ENCODE data around the gene CXCR4. TPM values are rescaled to one million over a fixed set of nuclear protein-coding genes. Genes with fewer than 3 reads are reported as not detected.

CXCR4 gene
- total RNA-seq (2021; ENCODE audit: unreplicated experiment) (1.1 TPM), Bru-seq, nascent RNA (percentile 32 among the genes with signal in this experiment), BruChase-seq, experiment 1, labeled RNA remaining after a 2-hour chase (percentile 35 among the genes with signal in this experiment), BruChase-seq, experiment 2, labeled RNA remaining after a 6-hour chase (percentile 30 among the genes with signal in this experiment)
- 0.13 TPM for polyA plus RNA-seq (2012; ENCODE audit: insufficient read length)
- long read RNA-seq, result 0 reads

- ChIA-PET CTCF (no interaction called here), POLR2A (interaction anchor here (1.1 kb wide), 1 partner anchor 14 kb away, joined by 3 read pairs; no protein-coding TSS in a partner anchor)
- ATAC-seq (peak; percentile 74), DNase-seq (ENCODE audit: low read depth, low spot score) (no peak)
- in situ Hi-C loops (cut with HindIII; ENCODE audit: low pct_unique_long_range_greater_than_20kb, low sequenced_read_pairs), result no loop called here
- intact Hi-C loops (cut with micrococcal nuclease; ENCODE audit: unreplicated experiment), result loop anchor here (10.0 kb wide), 2 partner anchors 133 to 203 kb away; partner anchors contain the start of gene DARS1
- no peak within 1 kb of the TSS for H3K27ac ChIP-seq (ENCODE audit: low read length)
- H3K36me3 ChIP-seq (ENCODE audit: control insufficient read depth, insufficient read depth, low read length), result no peaks in the 10 kb centered on the region
- no peak for TF ChIP-seq REST (IDR thresholded peaks at IDR 0.05; ENCODE audit: insufficient read depth in 1 of 2, low read depth in 2 of 2, low read length in 1 of 2)
- TF ChIP-seq CTCF (IDR thresholded peaks at IDR 0.05), result peak; percentile 44
- no peaks in the 10 kb centered on the region for H3K9me3 ChIP-seq (ENCODE audit: control insufficient read depth, insufficient read depth, low read depth, low read length)
- peak within 1 kb of the TSS; percentile 45 to 51 for H3K4me3 ChIP-seq (ENCODE audit: low read depth in 2 of 2, low read length in 2 of 2)
- H3K4me1 ChIP-seq (ENCODE audit: control insufficient read depth, insufficient read depth, low read length), result peaks cover 4% of the 10 kb centered on the region
- no TSS peak for BruUV-seq (replicated peaks)
- peaks cover 59% of the 10 kb centered on the region for H3K27me3 ChIP-seq (ENCODE audit: control insufficient read depth, insufficient read depth, low read length)
These were observed at the start of gene CXCR4 for GRCh38 chr2:136117909-136118818. Gene CXCR4, minus strand, starts transcription at chr2:136118149. Its CDS starts 89 bp downstream, at chr2:136118060.

GRCh38 chr2:136164280-136164776, 46.4 kb upstream of the CXCR4 start:
- Histone ChIP-seq H3K27ac (ENCODE audit: low read length) (no peak overlapping the region), H3K36me3 (ENCODE audit: control insufficient read depth, insufficient read depth, low read length) (no peaks in the 10 kb centered on the region), H3K4me3 (ENCODE audit: low read depth in 2 of 2, low read length in 2 of 2) (no peak overlapping the region), H3K27me3 (ENCODE audit: control insufficient read depth, insufficient read depth, low read length) (no peaks in the 10 kb centered on the region), H3K9me3 (ENCODE audit: control insufficient read depth, insufficient read depth, low read depth, low read length) (no peaks in the 10 kb centered on the region), H3K4me1 (ENCODE audit: control insufficient read depth, insufficient read depth, low read length) (no peaks in the 10 kb centered on the region)
- in situ Hi-C loops (cut with HindIII; ENCODE audit: low pct_unique_long_range_greater_than_20kb, low sequenced_read_pairs) (no loop called here), intact Hi-C loops (cut with micrococcal nuclease; ENCODE audit: unreplicated experiment) (no loop called here)
- no peak for TF ChIP-seq REST (IDR thresholded peaks at IDR 0.05; ENCODE audit: insufficient read depth in 1 of 2, low read depth in 2 of 2, low read length in 1 of 2)
- TF ChIP-seq SIN3A (IDR thresholded peaks at IDR 0.05; ENCODE audit: borderline replicate concordance, insufficient read depth, low read depth, low read length), result no peak
- TF ChIP-seq TCF7L2 (IDR thresholded peaks at IDR 0.05; ENCODE audit: low read depth, low read length), result no peak
- TF ChIP-seq POLR2AphosphoS5 (IDR thresholded peaks at IDR 0.05; ENCODE audit: low read depth, low read length), result no peak
- no peak for TF ChIP-seq CTCF (IDR thresholded peaks at IDR 0.05)
- ATAC-seq (no peak), DNase-seq (ENCODE audit: low read depth, low spot score) (no peak)
- no TSS peak for BruUV-seq (replicated peaks)
- ChIA-PET CTCF (no interaction called here), POLR2A (no interaction called here)
